ENCODE measurements around the gene RXRA.

Gene RXRA

GRCh38 chr9:134333234-134333873 is 7.1 kb downstream of the RXRA start:
- TF ChIP-seq POLR2A (IDR thresholded peaks at IDR 0.05; ENCODE audit: low read depth, low read length) = no peak
- TF ChIP-seq TAF1 (IDR thresholded peaks at IDR 0.05; ENCODE audit: low read depth, low read length) = no peak
- TF ChIP-seq POU2F2 (IDR thresholded peaks at IDR 0.05; ENCODE audit: low read depth, low read length) = no peak
- TF ChIP-seq PAX5 (IDR thresholded peaks at IDR 0.05; ENCODE audit: insufficient read depth, low read length, severe bottlenecking) = no peak
- no peak for TF ChIP-seq SPI1 (IDR thresholded peaks at IDR 0.05; ENCODE audit: low read depth, low read length)
- TF ChIP-seq POLR2AphosphoS5 (IDR thresholded peaks at IDR 0.05; ENCODE audit: low read depth, low read length) = no peak
- DNase-seq (ENCODE audit: insufficient read length, low spot score) (no peak), FAIRE-seq (no peak)

DNA sequence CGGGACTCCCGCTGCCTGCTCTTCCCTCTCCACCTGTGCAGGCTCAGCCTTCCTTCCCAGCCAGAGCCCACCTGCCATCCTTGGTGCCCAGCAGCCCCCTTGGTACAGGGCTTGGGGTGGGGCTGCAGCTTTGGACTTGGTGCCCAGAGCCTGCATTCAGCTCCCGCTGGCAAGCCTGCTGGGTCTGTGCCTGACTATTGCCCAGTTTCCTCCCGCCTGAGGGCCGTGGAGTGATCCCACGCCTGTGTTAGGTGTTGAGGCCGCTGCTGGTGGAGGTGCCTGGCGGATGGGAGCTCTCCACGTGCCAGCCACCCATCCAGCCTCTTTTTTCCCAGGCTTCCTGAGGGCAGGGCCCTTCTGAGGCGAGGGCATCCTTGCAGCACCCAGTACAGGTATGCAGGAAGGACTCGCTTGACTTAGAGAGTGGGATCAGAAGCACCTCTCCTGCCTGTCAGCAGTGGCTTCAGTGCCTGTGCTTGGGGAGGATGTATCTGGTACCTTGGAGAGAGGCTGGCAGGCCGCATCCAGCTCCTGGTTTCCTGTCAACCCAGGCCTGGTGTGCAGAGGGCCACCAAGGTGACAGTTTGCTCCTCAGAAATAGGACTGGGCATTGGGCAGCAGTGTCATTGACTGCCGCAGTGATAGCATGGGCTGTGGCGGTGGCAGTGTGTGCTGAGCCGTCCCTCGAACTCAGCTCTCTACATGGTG is 7.8 kb downstream of the RXRA start:
- TF ChIP-seq SPI1 (IDR thresholded peaks at IDR 0.05; ENCODE audit: low read depth, low read length) = no peak
- no peak for TF ChIP-seq POLR2AphosphoS5 (IDR thresholded peaks at IDR 0.05; ENCODE audit: low read depth, low read length)
- TF ChIP-seq PAX5 (IDR thresholded peaks at IDR 0.05; ENCODE audit: insufficient read depth, low read length, severe bottlenecking) = no peak
- no peak for TF ChIP-seq POU2F2 (IDR thresholded peaks at IDR 0.05; ENCODE audit: low read depth, low read length)
- no peak for TF ChIP-seq TAF1 (IDR thresholded peaks at IDR 0.05; ENCODE audit: low read depth, low read length)
- no peak for TF ChIP-seq POLR2A (IDR thresholded peaks at IDR 0.05; ENCODE audit: low read depth, low read length)
- FAIRE-seq (no peak), DNase-seq (ENCODE audit: insufficient read length, low spot score) (no peak)

DNA sequence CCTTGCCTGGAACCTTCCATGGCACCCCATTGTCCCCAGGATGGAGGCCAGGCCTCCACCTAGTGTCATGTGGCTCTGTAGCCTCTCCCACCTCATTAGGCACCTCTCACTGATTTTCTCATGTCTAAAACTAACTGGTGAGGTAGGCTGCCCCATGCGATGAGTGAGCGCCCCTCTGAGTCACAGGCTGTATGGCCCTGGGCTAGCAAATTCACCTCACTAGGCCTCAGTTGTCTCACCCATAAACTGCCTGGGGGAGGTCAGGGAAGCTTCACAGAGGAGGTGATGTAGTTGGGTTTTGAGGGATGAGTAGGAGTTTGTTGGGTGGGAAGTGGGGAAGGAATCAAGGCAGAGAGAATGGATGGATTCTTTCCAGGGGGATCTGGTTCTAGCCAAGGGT is 8.8 kb downstream of the RXRA start:
- TF ChIP-seq SPI1 (IDR thresholded peaks at IDR 0.05; ENCODE audit: low read depth, low read length) (no peak), TAF1 (IDR thresholded peaks at IDR 0.05; ENCODE audit: low read depth, low read length) (no peak), POLR2AphosphoS5 (IDR thresholded peaks at IDR 0.05; ENCODE audit: low read depth, low read length) (no peak), POU2F2 (IDR thresholded peaks at IDR 0.05; ENCODE audit: low read depth, low read length) (no peak)
- DNase-seq (ENCODE audit: insufficient read length, low spot score) (no peak), FAIRE-seq (no peak)

DNA sequence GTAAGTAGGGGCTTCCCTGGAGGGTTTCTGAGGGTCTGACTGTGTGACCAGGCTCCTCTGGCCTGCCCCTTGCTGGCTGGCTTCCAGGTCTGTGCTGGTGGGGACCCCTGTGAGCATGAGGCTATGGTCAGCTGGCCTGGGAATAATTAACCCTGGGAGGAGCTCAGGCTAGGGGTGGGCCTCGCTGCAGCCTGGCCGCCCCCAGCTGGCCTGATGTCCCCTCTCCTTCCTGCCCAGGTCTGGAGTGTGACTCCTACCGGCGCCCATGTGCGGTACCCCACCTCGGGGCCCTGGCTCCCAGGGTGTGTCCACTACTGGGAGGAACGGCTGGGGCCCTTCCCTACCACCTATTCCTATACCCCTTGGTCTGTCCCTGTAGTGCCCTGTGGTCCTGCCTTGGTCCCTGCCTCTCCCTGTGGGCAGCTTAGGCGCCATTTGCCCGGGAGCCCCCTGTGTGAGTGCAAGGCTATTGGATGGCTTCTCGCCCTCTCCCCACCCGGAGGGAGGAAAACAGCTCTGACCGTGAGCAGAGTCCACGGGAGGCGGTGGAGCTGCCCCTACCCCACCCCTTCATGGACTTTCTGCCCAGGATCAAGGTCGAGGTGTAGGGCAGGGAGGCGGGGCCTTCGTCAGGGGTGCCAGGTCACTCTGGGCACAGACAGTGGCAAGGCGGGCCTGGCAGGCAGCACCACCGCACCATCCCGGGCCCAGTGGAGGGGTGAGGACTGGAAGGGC is 9.4 kb downstream of the RXRA start:
- no peak for DNase-seq (ENCODE audit: insufficient read length, low spot score)
- no peak for TF ChIP-seq POLR2AphosphoS5 (IDR thresholded peaks at IDR 0.05; ENCODE audit: low read depth, low read length)
- no peak for TF ChIP-seq POU2F2 (IDR thresholded peaks at IDR 0.05; ENCODE audit: low read depth, low read length)
- TF ChIP-seq SPI1 (IDR thresholded peaks at IDR 0.05; ENCODE audit: low read depth, low read length) = no peak
- TF ChIP-seq TAF1 (IDR thresholded peaks at IDR 0.05; ENCODE audit: low read depth, low read length) = no peak
- TF ChIP-seq POLR2A (IDR thresholded peaks at IDR 0.05; ENCODE audit: low read depth, low read length) = no peak
- TF ChIP-seq PAX5 (IDR thresholded peaks at IDR 0.05; ENCODE audit: insufficient read depth, low read length, severe bottlenecking) = no peak
- no peak for FAIRE-seq

GRCh38 chr9:134336228-134336627 is 10.0 kb downstream of the RXRA start:
- no peak for TF ChIP-seq SPI1 (IDR thresholded peaks at IDR 0.05; ENCODE audit: low read depth, low read length)
- no peak for TF ChIP-seq POU2F2 (IDR thresholded peaks at IDR 0.05; ENCODE audit: low read depth, low read length)
- TF ChIP-seq POLR2A (IDR thresholded peaks at IDR 0.05; ENCODE audit: low read depth, low read length) = no peak
- TF ChIP-seq TAF1 (IDR thresholded peaks at IDR 0.05; ENCODE audit: low read depth, low read length) = no peak
- no peak for FAIRE-seq
- DNase-seq (ENCODE audit: insufficient read length, low spot score) = no peak

DNA sequence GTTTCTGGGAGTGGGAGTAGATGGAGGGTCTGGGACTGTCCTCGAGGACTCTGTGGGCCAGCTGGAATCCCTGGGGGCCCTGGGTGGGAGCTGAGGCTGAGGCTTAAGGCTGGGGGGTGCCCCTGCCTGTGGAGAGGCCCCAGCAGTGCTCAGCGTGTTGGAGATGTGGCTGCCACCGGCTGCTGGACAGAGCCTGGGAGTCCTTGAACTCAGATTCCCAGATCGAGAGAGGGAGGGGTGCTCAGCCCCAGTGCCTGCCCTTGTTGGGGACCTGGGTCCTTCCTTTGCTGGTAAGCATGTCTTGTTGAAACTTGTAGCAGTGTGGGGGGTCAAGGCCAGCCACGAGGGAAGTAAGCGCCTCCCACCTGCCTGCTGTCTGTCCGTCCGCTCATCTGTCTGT is 10.7 kb downstream of the RXRA start:
- no peak for DNase-seq (ENCODE audit: insufficient read length, low spot score)
- TF ChIP-seq POLR2A (IDR thresholded peaks at IDR 0.05; ENCODE audit: low read depth, low read length) (no peak), POU2F2 (IDR thresholded peaks at IDR 0.05; ENCODE audit: low read depth, low read length) (no peak), TAF1 (IDR thresholded peaks at IDR 0.05; ENCODE audit: low read depth, low read length) (no peak), PAX5 (IDR thresholded peaks at IDR 0.05; ENCODE audit: insufficient read depth, low read length, severe bottlenecking) (no peak), POLR2AphosphoS5 (IDR thresholded peaks at IDR 0.05; ENCODE audit: low read depth, low read length) (no peak), SPI1 (IDR thresholded peaks at IDR 0.05; ENCODE audit: low read depth, low read length) (no peak)
- FAIRE-seq = no peak

DNA sequence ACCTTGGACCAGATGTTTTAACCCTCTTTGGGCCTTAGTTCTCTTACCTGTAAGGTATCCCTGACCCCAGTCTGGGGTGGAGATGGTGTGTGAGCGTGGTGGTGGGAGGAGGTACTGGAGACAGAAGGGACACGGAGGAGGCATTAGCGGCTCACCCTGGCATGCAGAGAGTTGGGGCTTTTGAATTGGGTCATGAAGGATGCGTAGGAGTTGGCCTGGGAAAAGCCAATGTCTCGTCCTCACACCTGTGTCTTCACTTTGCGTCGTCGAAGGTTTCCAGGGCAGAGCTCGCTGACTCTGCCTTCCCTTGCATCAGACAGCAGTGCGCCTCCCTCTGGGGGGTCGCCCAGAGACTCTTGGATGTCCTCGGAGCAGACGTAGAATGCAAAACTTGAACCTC is 11.2 kb downstream of the RXRA start:
- FAIRE-seq (no peak), DNase-seq (ENCODE audit: insufficient read length, low spot score) (no peak)
- no peak for TF ChIP-seq POLR2A (IDR thresholded peaks at IDR 0.05; ENCODE audit: low read depth, low read length)
- TF ChIP-seq SPI1 (IDR thresholded peaks at IDR 0.05; ENCODE audit: low read depth, low read length) = no peak
- no peak for TF ChIP-seq POLR2AphosphoS5 (IDR thresholded peaks at IDR 0.05; ENCODE audit: low read depth, low read length)
- TF ChIP-seq TAF1 (IDR thresholded peaks at IDR 0.05; ENCODE audit: low read depth, low read length) = no peak

GRCh38 chr9:134338394-134339182 is 12.3 kb downstream of the RXRA start:
- no peak for DNase-seq (ENCODE audit: insufficient read length, low spot score)
- no peak for TF ChIP-seq TAF1 (IDR thresholded peaks at IDR 0.05; ENCODE audit: low read depth, low read length)
- TF ChIP-seq PAX5 (IDR thresholded peaks at IDR 0.05; ENCODE audit: insufficient read depth, low read length, severe bottlenecking) = no peak
- no peak for TF ChIP-seq POLR2A (IDR thresholded peaks at IDR 0.05; ENCODE audit: low read depth, low read length)
- no peak for TF ChIP-seq POLR2AphosphoS5 (IDR thresholded peaks at IDR 0.05; ENCODE audit: low read depth, low read length)
- TF ChIP-seq POU2F2 (IDR thresholded peaks at IDR 0.05; ENCODE audit: low read depth, low read length) = no peak
- TF ChIP-seq SPI1 (IDR thresholded peaks at IDR 0.05; ENCODE audit: low read depth, low read length) = no peak
- FAIRE-seq = no peak

Data from GM12891 (cell line).